H9 (cell line): ENCODE results near the gene ALX4. TPM values are rescaled to one million over a fixed set of nuclear protein-coding genes. Genes with fewer than 3 reads are reported as not detected.

ENCODE experiments used
- DNase-seq: peaks from one replicate; pipeline ENCODE4 v3.0.0-alpha.2; 2017
- H2AFZ ChIP-seq: one replicate; pipeline ENCODE4 v1.6.1; 2013; ENCODE audit warnings: mild to moderate bottlenecking, low read length, control low read depth, moderate library complexity
- H2AK5ac ChIP-seq: 2 replicates; pipeline ENCODE4 v1.6.1; 2013; ENCODE audit warnings: low read length, control low read depth, mixed read lengths; ENCODE audit not compliant: insufficient read length
- H2BK120ac ChIP-seq: one replicate; pipeline ENCODE4 v1.6.1; 2013; ENCODE audit warnings: low read depth, mild to moderate bottlenecking, low read length, control low read depth, inconsistent platforms; ENCODE audit not compliant: poor library complexity, severe bottlenecking
- H2BK12ac ChIP-seq: 2 replicates; pipeline ENCODE4 v1.6.1; 2013; ENCODE audit warnings: low read length, control low read depth, mixed read lengths, low read depth; ENCODE audit not compliant: insufficient read length
- H2BK15ac ChIP-seq: 2 replicates; pipeline ENCODE4 v1.6.1; 2013; ENCODE audit warnings: low read depth, low read length, control low read depth
- H2BK20ac ChIP-seq: one replicate; pipeline ENCODE4 v1.6.1; 2013; ENCODE audit warnings: low read depth, mild to moderate bottlenecking, low read length, control low read depth, inconsistent platforms; ENCODE audit not compliant: poor library complexity, severe bottlenecking
- H2BK5ac ChIP-seq: 2 replicates; pipeline ENCODE4 v1.6.1; 2013; ENCODE audit warnings: low read length, control low read depth, mixed read lengths; ENCODE audit not compliant: insufficient read length
- H3K14ac ChIP-seq: 2 replicates; pipeline ENCODE4 v1.6.1; 2013; ENCODE audit warnings: low read length, control low read depth; ENCODE audit not compliant: insufficient read depth
- H3K18ac ChIP-seq: 2 replicates; pipeline ENCODE4 v1.6.1; 2013; ENCODE audit warnings: low read depth, mild to moderate bottlenecking, mixed read lengths, low read length, control low read depth; ENCODE audit not compliant: insufficient read length
- H3K23ac ChIP-seq: 2 replicates; pipeline ENCODE4 v1.6.1; 2013; ENCODE audit warnings: low read length, control low read depth, mixed read lengths, low read depth; ENCODE audit not compliant: insufficient read length
- H3K23me2 ChIP-seq: 2 replicates; pipeline ENCODE4 v1.6.1; 2013; ENCODE audit warnings: low read depth, mild to moderate bottlenecking, mixed read lengths, low read length, control low read depth; ENCODE audit not compliant: insufficient read length, poor library complexity, severe bottlenecking
- H3K27ac ChIP-seq: 2 replicates; pipeline ENCODE4 v1.5.1; 2013; ENCODE audit warnings: low read length, control low read depth, mixed read lengths, low read depth; ENCODE audit not compliant: insufficient read length
- H3K27me3 ChIP-seq: 2 replicates; pipeline ENCODE4 v1.6.1; 2013; ENCODE audit warnings: low read length, control low read depth, inconsistent platforms; ENCODE audit not compliant: insufficient read depth
- H3K4ac ChIP-seq: 2 replicates; pipeline ENCODE4 v1.6.1; 2013; ENCODE audit warnings: low read depth, mild to moderate bottlenecking, control low read depth, inconsistent platforms, low read length, moderate library complexity
- H3K4me1 ChIP-seq: 2 replicates; pipeline ENCODE4 v1.6.1; 2013; ENCODE audit warnings: low read length, control low read depth, inconsistent platforms; ENCODE audit not compliant: insufficient read depth
- H3K4me2 ChIP-seq: 2 replicates; pipeline ENCODE4 v1.6.1; 2013; ENCODE audit warnings: low read length, control low read depth, mixed read lengths; ENCODE audit not compliant: insufficient read length, insufficient read depth
- H3K56ac ChIP-seq: 2 replicates; pipeline ENCODE4 v1.6.1; 2013; ENCODE audit warnings: low read depth, mild to moderate bottlenecking, mixed read lengths, low read length, control low read depth; ENCODE audit not compliant: insufficient read length
- H3K79me1 ChIP-seq: 2 replicates; pipeline ENCODE4 v1.6.1; 2013; ENCODE audit warnings: low read depth, mild to moderate bottlenecking, moderate library complexity, low read length, control low read depth, inconsistent platforms; ENCODE audit not compliant: insufficient read depth, poor library complexity, severe bottlenecking
- H3K79me2 ChIP-seq: 2 replicates; pipeline ENCODE4 v1.6.1; 2013; ENCODE audit warnings: low read length, control low read depth, inconsistent platforms; ENCODE audit not compliant: insufficient read depth
- H3K9ac ChIP-seq: 2 replicates; pipeline ENCODE4 v1.6.1; 2013; ENCODE audit warnings: low read length, control low read depth, mixed read lengths; ENCODE audit not compliant: insufficient read length; ENCODE audit errors: extremely low read depth
- H3K9me3 ChIP-seq: one replicate; pipeline ENCODE4 v1.6.1; 2013; ENCODE audit warnings: low read depth, low read length, inconsistent platforms; ENCODE audit not compliant: control insufficient read depth
- H3T11ph ChIP-seq: one replicate; pipeline ENCODE4 v1.6.1; 2013; ENCODE audit warnings: mild to moderate bottlenecking, low read length, control low read depth, inconsistent platforms
- H4K20me1 ChIP-seq: one replicate; pipeline ENCODE4 v1.6.1; 2013; ENCODE audit not compliant: control insufficient read depth, insufficient read length, insufficient read depth
- H4K5ac ChIP-seq: 2 replicates; pipeline ENCODE4 v1.6.1; 2013; ENCODE audit warnings: low read depth, mild to moderate bottlenecking, mixed read lengths, low read length, control low read depth; ENCODE audit not compliant: insufficient read length
- H4K8ac ChIP-seq: replicated peaks from 2 replicates; pipeline ENCODE4 v1.6.1; 2013; ENCODE audit warnings: low read length, control low read depth, mixed read lengths, low read depth; ENCODE audit not compliant: insufficient read length
- H4K91ac ChIP-seq: 2 replicates; pipeline ENCODE4 v1.6.1; 2013; ENCODE audit warnings: low read depth, mild to moderate bottlenecking, moderate library complexity, mixed read lengths, low read length, control low read depth; ENCODE audit not compliant: insufficient read length
- H3K27ac Mint-ChIP-seq, 3 experiments: 2 replicates in 2 of 3; 3 replicates in 1 of 3; pipeline ENCODE4 v1.8.0; 2020 to 2021; ENCODE audit warnings: mixed read lengths in 3 of 3, mild to moderate bottlenecking in 1 of 3, moderate library complexity in 1 of 3
- H3K27me3 Mint-ChIP-seq: 2 replicates; pipeline ENCODE4 v1.8.0; 2021; ENCODE audit warnings: low read depth, mild to moderate bottlenecking, moderate library complexity, mixed read lengths
- H3K36me3 Mint-ChIP-seq, 3 experiments: 2 replicates in 2 of 3; 3 replicates in 1 of 3; pipeline ENCODE4 v1.8.0; 2020 to 2021; ENCODE audit warnings: low read depth in 3 of 3, mixed read lengths in 3 of 3; ENCODE audit not compliant: insufficient read depth in 1 of 3
- H3K4me1 Mint-ChIP-seq, 2 experiments: 2 replicates each; pipeline ENCODE4 v1.8.0; 2020; ENCODE audit warnings: mixed read lengths in 2 of 2
- H3K4me3 Mint-ChIP-seq, 2 experiments: 2 replicates in 1 of 2; 3 replicates in 1 of 2; pipeline ENCODE4 v1.8.0; 2020 to 2021; ENCODE audit warnings: mild to moderate bottlenecking in 2 of 2, mixed read lengths in 2 of 2, moderate library complexity in 1 of 2
- H3K9me3 Mint-ChIP-seq, 2 experiments: 2 replicates in 1 of 2; 3 replicates in 1 of 2; pipeline ENCODE4 v1.8.0; 2020; ENCODE audit warnings: mild to moderate bottlenecking in 2 of 2, mixed read lengths in 2 of 2, moderate library complexity in 1 of 2
- WGBS: extraction: QIAGEN DNeasy Blood & Tissue Kit; methylation state at CpG from one replicate; pipeline ENCODE4 v1.1.7; 2013; ENCODE audit warnings: missing lambda C conversion rate, low lambda C conversion rate, mixed read lengths; ENCODE audit not compliant: insufficient read length; ENCODE audit errors: extremely low coverage; 5-methylcytosine and 5-hydroxymethylcytosine counted together
- total RNA-seq: library from RNA; stranded (reverse); gene quantifications from 2 replicates; pipeline ENCODE4 v1.2.1, GENCODE V29; 2021
- TF ChIP-seq, protein P1 (sequence below): fragments of 200-600 bp; sonication (generic); conservative IDR thresholded peaks from 3 replicates; pipeline ENCODE4 v1.8.0; 2021; ENCODE audit warnings: antibody characterized with exemption, mild to moderate bottlenecking

ALX4 gene
- total RNA-seq, 1 experiment from 2014 or later = not detected

DNA sequence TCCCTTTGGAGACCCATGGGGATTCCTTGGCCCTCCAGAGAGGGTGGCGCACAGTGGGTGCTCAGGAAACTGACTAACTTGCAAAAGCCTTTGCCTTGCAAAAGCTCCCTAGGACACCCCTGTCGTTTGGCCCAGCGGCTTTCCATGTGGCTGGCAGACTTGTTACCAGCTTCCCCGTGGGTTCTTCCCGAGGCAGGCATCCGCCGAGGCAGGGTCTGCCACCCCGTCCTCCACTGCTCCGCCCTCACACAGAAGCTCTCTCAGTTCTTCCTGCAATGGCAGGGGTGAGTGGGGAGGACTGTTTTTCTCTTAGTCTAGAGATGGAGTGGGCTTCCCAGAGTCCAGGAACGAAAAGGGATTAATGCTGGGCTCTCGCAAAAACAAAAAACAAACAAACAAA, 23.0 kb downstream of the ALX4 start:
- Histone ChIP-seq H4K8ac (no peak overlapping the region), H2BK20ac (no peak overlapping the region), H2AK5ac (no peak overlapping the region), H3K4me1 (no peaks in the 10 kb centered on the region; the same call in 1 of the 2 replicates), H3K27ac (no peak overlapping the region), H4K91ac (no peak overlapping the region), H2BK15ac (no peak overlapping the region), H3K79me1 (no peaks in the 10 kb centered on the region), H3T11ph (no peak overlapping the region), H2AFZ (no peak overlapping the region), H4K20me1 (no peaks in the 10 kb centered on the region), H3K23ac (no peak overlapping the region), H2BK5ac (no peak overlapping the region), H4K5ac (no peak overlapping the region), H2BK12ac (no peak overlapping the region), H3K9ac (no peak overlapping the region), H3K18ac (no peak overlapping the region), H3K4ac (no peak overlapping the region), H3K56ac (no peak overlapping the region), H3K27me3 (no peaks in the 10 kb centered on the region), H3K4me2 (no peak overlapping the region), H3K23me2 (no peaks in the 10 kb centered on the region), H3K14ac (no peak overlapping the region), H3K9me3 (no peaks in the 10 kb centered on the region), H3K79me2 (no peaks in the 10 kb centered on the region), H2BK120ac (no peak overlapping the region)
- no peak overlapping the region for H3K27ac Mint-ChIP-seq
- TF ChIP-seq, protein P1, sequence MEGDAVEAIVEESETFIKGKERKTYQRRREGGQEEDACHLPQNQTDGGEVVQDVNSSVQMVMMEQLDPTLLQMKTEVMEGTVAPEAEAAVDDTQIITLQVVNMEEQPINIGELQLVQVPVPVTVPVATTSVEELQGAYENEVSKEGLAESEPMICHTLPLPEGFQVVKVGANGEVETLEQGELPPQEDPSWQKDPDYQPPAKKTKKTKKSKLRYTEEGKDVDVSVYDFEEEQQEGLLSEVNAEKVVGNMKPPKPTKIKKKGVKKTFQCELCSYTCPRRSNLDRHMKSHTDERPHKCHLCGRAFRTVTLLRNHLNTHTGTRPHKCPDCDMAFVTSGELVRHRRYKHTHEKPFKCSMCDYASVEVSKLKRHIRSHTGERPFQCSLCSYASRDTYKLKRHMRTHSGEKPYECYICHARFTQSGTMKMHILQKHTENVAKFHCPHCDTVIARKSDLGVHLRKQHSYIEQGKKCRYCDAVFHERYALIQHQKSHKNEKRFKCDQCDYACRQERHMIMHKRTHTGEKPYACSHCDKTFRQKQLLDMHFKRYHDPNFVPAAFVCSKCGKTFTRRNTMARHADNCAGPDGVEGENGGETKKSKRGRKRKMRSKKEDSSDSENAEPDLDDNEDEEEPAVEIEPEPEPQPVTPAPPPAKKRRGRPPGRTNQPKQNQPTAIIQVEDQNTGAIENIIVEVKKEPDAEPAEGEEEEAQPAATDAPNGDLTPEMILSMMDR = no peak
- no peak for DNase-seq
- H3K9me3 Mint-ChIP-seq = no peaks in the 10 kb centered on the region
- H3K4me3 Mint-ChIP-seq = no peak overlapping the region
- no peaks in the 10 kb centered on the region for H3K36me3 Mint-ChIP-seq
- WGBS = no CpG with 5 or more reads among the region's 11 CpGs
- peaks cover 16% of the 10 kb centered on the region for H3K27me3 Mint-ChIP-seq
- peaks cover 12 to 24% of the 10 kb centered on the region in 2 experiments for H3K4me1 Mint-ChIP-seq
